Neural cell (in vitro differentiated cells): ENCODE data around the gene PRR36. TPM values are rescaled to one million over a fixed set of nuclear protein-coding genes. Genes with fewer than 3 reads are reported as not detected.

Source experiments
- H2AFZ ChIP-seq: fragments of 200-600, 300-800 bp; sonication (generic), shearing (Covaris generic); 2 replicates; pipeline ENCODE4 v1.6.0; 2014; ENCODE audit warnings: low read depth, mild to moderate bottlenecking, antibody characterized with exemption, low read length, moderate library complexity
- H3F3A ChIP-seq: fragments of 200-600 bp; shearing (Covaris generic); 2 replicates; pipeline ENCODE4 v1.6.1; 2016; ENCODE audit warnings: mild to moderate bottlenecking, moderate library complexity, mixed read lengths, antibody characterized with exemption, low read length; ENCODE audit not compliant: insufficient read depth, poor library complexity, severe bottlenecking
- H3K27ac ChIP-seq: fragments of 200-600, 300-800 bp; sonication (generic), shearing (Covaris generic); 2 replicates; pipeline ENCODE4 v1.5.1; 2014; ENCODE audit warnings: mild to moderate bottlenecking, low read length, moderate library complexity
- H3K27me3 ChIP-seq: fragments of 300-800, 200-600 bp; sonication (generic), shearing (Covaris generic); 2 replicates; pipeline ENCODE4 v1.6.0; 2014; ENCODE audit warnings: mild to moderate bottlenecking, low read depth, low read length, moderate library complexity; ENCODE audit not compliant: insufficient read depth
- H3K36me3 ChIP-seq: fragments of 300-800, 200-600 bp; sonication (generic), shearing (Covaris generic); 2 replicates; pipeline ENCODE4 v1.5.1; 2014; ENCODE audit warnings: mild to moderate bottlenecking, antibody characterized with exemption, low read length, moderate library complexity; ENCODE audit not compliant: insufficient read depth
- H3K4me2 ChIP-seq: fragments of 300-800, 200-600 bp; sonication (generic), shearing (Covaris generic); 2 replicates; pipeline ENCODE4 v1.6.0; 2014; ENCODE audit warnings: mild to moderate bottlenecking, low read length
- H3K4me3 ChIP-seq: fragments of 300-800, 200-600 bp; sonication (generic), shearing (Covaris generic); 2 replicates; pipeline ENCODE4 v1.5.1; 2014; ENCODE audit warnings: mild to moderate bottlenecking, low read length, moderate library complexity
- H3K79me2 ChIP-seq: fragments of 200-600 bp; shearing (Covaris generic); replicated peaks from 2 replicates; pipeline ENCODE4 v1.6.0; 2014; ENCODE audit warnings: mild to moderate bottlenecking, low read length, moderate library complexity; ENCODE audit not compliant: insufficient read depth
- H3K9ac ChIP-seq: fragments of 300-800, 200-600 bp; sonication (generic), shearing (Covaris generic); 2 replicates; pipeline ENCODE4 v1.6.1; 2016; ENCODE audit warnings: mild to moderate bottlenecking, low read length, mixed read lengths
- H3K9me2 ChIP-seq: fragments of 200-600 bp; shearing (Covaris generic); 2 replicates; pipeline ENCODE4 v1.6.1; 2016; ENCODE audit warnings: mild to moderate bottlenecking, low read length, mixed read lengths; ENCODE audit not compliant: insufficient read depth
- H3K9me3 ChIP-seq: fragments of 200-600, 300-800 bp; sonication (generic), shearing (Covaris generic); 2 replicates; pipeline ENCODE4 v1.6.1; 2016; ENCODE audit warnings: mild to moderate bottlenecking, mixed run types, low read length, moderate library complexity, mixed read lengths
- H4K20me1 ChIP-seq: fragments of 200-600 bp; shearing (Covaris generic); 2 replicates; pipeline ENCODE4 v1.6.1; 2016; ENCODE audit warnings: mild to moderate bottlenecking, mixed run types; ENCODE audit not compliant: insufficient read depth
- CTCF ChIP-seq: fragments of 450-650 bp; IDR thresholded peaks from 2 replicates; pipeline ENCODE4 v1.5.1; 2014; ENCODE audit warnings: antibody characterized with exemption, mild to moderate bottlenecking, moderate library complexity; ENCODE audit not compliant: poor library complexity, severe bottlenecking
- EP300 ChIP-seq: fragments of 450-650 bp; conservative IDR thresholded peaks from 2 replicates; pipeline ENCODE4 v1.6.1; 2014; ENCODE audit warnings: antibody characterized with exemption, mild to moderate bottlenecking, moderate library complexity; ENCODE audit not compliant: poor library complexity, severe bottlenecking
- EZH2 ChIP-seq: fragments of 200-600, 300-800 bp; shearing (Covaris generic), sonication (generic); IDR thresholded peaks from 2 replicates; pipeline ENCODE4 v1.6.1; 2014; ENCODE audit warnings: antibody characterized with exemption, low read length, borderline replicate concordance, mild to moderate bottlenecking; ENCODE audit not compliant: insufficient read depth, poor library complexity, severe bottlenecking
- MXI1 ChIP-seq: fragments of 450-650 bp; conservative IDR thresholded peaks from 2 replicates; pipeline ENCODE4 v1.6.1; 2014; ENCODE audit warnings: antibody characterized with exemption, mild to moderate bottlenecking; ENCODE audit not compliant: poor library complexity, severe bottlenecking
- POLR2AphosphoS5 ChIP-seq: IDR thresholded peaks from 2 replicates; pipeline ENCODE4 v1.6.1; 2012
- RAD21 ChIP-seq: fragments of 450-650 bp; conservative IDR thresholded peaks from 2 replicates; pipeline ENCODE4 v1.6.1; 2014; ENCODE audit warnings: antibody characterized with exemption, mild to moderate bottlenecking, moderate library complexity
- REST ChIP-seq: IDR thresholded peaks from 2 replicates; pipeline ENCODE4 v1.6.1; 2012; ENCODE audit warnings: borderline replicate concordance
- SMC3 ChIP-seq: fragments of 450-650 bp; conservative IDR thresholded peaks from 2 replicates; pipeline ENCODE4 v1.6.1; 2014; ENCODE audit warnings: antibody characterized with exemption, mild to moderate bottlenecking, moderate library complexity; ENCODE audit not compliant: poor library complexity
- TAF1 ChIP-seq: IDR thresholded peaks from 2 replicates; pipeline ENCODE4 v1.6.1; 2012; ENCODE audit warnings: low read depth
- polyA plus RNA-seq: library from polyadenylated mRNA; depleted of rRNA; stranded (reverse); fragments of >200 nt; gene quantifications from 2 replicates; pipeline ENCODE4 v1.2.3, GENCODE V29; 2014

PRR36 gene
- polyA plus RNA-seq, 1 donor from 2014 or later = 2.5 TPM

DNA sequence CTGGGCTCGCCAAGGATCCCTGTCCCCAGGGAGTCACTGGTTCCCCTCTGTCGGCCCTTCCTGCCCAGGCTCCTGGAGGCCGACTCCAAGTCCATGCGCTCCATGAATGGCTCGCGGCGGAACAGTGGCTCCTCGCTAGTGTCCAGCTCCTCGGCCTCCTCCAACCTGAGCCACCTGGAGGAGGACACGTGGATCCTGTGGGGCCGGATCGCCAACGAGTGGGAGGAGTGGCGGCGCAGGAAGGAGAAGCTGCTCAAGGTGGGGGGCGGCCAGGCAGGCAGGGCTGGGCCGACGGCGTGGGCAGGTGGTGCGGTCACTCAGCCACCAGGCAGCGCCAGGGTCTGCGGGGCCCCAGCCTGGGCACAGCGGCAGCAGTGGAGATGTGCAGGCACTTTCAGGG is 26.5 kb downstream of the PRR36 start:
- no peak overlapping the region for H3K27ac ChIP-seq
- H3K9me3 ChIP-seq = no peaks in the 10 kb centered on the region
- no peaks in the 10 kb centered on the region for H3K36me3 ChIP-seq
- H3K4me2 ChIP-seq = no peak overlapping the region
- H4K20me1 ChIP-seq = no peaks in the 10 kb centered on the region
- TF ChIP-seq CTCF = no peak
- no peak for TF ChIP-seq EZH2
- no peak for TF ChIP-seq EP300
- TF ChIP-seq REST = no peak
- no peak for TF ChIP-seq SMC3
- no peak for TF ChIP-seq TAF1
- no peak for TF ChIP-seq MXI1
- no peak for TF ChIP-seq POLR2AphosphoS5
- TF ChIP-seq RAD21 = no peak
- H2AFZ ChIP-seq = no peak overlapping the region
- H3K4me3 ChIP-seq = no peak overlapping the region
- no peaks in the 10 kb centered on the region for H3F3A ChIP-seq
- H3K9me2 ChIP-seq = no peaks in the 10 kb centered on the region
- no peak overlapping the region for H3K9ac ChIP-seq
- H3K79me2 ChIP-seq = no peaks in the 10 kb centered on the region
- no peaks in the 10 kb centered on the region for H3K27me3 ChIP-seq

DNA sequence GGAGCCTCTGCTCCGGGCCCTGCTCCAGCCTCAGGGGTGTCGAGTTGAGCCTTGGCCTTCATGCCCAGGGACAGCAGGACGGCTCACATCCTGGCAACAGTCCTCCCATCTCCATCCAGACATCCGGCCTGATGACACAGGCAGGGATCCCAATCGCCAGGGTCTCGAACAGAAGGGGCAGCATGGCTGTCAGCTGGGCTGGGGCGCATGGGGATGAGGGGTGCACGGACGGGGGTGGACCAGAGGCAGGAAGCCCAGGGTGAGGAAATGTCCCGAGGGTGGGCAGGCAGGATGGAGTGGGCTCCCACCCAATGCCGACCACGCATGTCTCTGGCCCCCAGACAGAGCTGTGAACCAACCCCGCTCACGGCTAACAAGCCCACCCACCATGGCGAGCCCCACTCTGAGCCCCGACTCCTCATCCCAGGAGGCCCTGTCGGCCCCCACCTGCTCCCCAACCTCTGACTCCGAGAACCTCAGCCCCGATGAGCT is 28.0 kb downstream of the PRR36 start:
- Histone ChIP-seq H3K79me2 (no peaks in the 10 kb centered on the region), H3F3A (no peaks in the 10 kb centered on the region), H3K9me3 (no peaks in the 10 kb centered on the region), H2AFZ (no peak overlapping the region), H3K9me2 (no peaks in the 10 kb centered on the region), H3K27ac (no peak overlapping the region), H3K27me3 (no peaks in the 10 kb centered on the region), H3K4me2 (no peak overlapping the region), H3K4me3 (no peak overlapping the region), H4K20me1 (no peaks in the 10 kb centered on the region), H3K9ac (no peak overlapping the region), H3K36me3 (no peaks in the 10 kb centered on the region)
- TF ChIP-seq SMC3 (no peak), RAD21 (no peak), TAF1 (no peak), EZH2 (no peak)
